T-helper 17 cell (primary cell): ENCODE data around the gene UROC1. TPM values are rescaled to one million over a fixed set of nuclear protein-coding genes. Genes with fewer than 3 reads are reported as not detected.
A peak's percentile ranks its signal among the peaks of the same experiment; 100 is the strongest.

Experiments
- ATAC-seq: fragments of 150-1000 bp; cut with Tn5 transposase; 2 replicates; pipeline ENCODE4 v1.10.0; 2021; ENCODE audit warnings: mild to moderate bottlenecking, moderate library complexity
- DNase-seq, 3 donors: peaks; one replicate each; pipeline versions ENCODE4 v3.0.0 to v3.0.0-alpha.2; 2020 to 2021
- H3K9me3 ChIP-seq: one replicate; pipeline ENCODE4 v1.7.0; 2013; ENCODE audit warnings: low read length, mild to moderate bottlenecking; ENCODE audit not compliant: control insufficient read depth, poor library complexity, severe bottlenecking
- H3K27ac Mint-ChIP-seq: one replicate; pipeline ENCODE4 v1.8.0; 2022; ENCODE audit warnings: mild to moderate bottlenecking, moderate library complexity, mixed read lengths
- H3K27me3 Mint-ChIP-seq: one replicate; pipeline ENCODE4 v1.8.0; 2022; ENCODE audit warnings: mixed read lengths
- H3K36me3 Mint-ChIP-seq: one replicate; pipeline ENCODE4 v1.8.0; 2022; ENCODE audit warnings: low read depth, mixed read lengths
- H3K4me1 Mint-ChIP-seq: one replicate; pipeline ENCODE4 v1.8.0; 2022; ENCODE audit warnings: mild to moderate bottlenecking, mixed read lengths
- H3K4me3 Mint-ChIP-seq: one replicate; pipeline ENCODE4 v1.8.0; 2022; ENCODE audit warnings: mild to moderate bottlenecking, moderate library complexity, mixed read lengths
- total RNA-seq, 4 donors: library from RNA in 2 of 4; stranded (reverse) in 2 of 4; gene quantifications; one replicate each; pipeline ENCODE4 v1.2.3 and lab custom pipeline; 2022 to 2026

UROC1 gene
- total RNA-seq, 2 donors from 2014 or later = not detected

- Mint-ChIP-seq H3K4me3 (no peak overlapping the region), H3K36me3 (no peaks in the 10 kb centered on the region), H3K27ac (no peak overlapping the region), H3K27me3 (peaks cover 36% of the 10 kb centered on the region), H3K4me1 (peaks cover 5% of the 10 kb centered on the region)
- DNase-seq (peak in 1 of 3 donors; percentile 4), ATAC-seq (no peak)
- H3K9me3 ChIP-seq = no peaks in the 10 kb centered on the region
Measured at GRCh38 chr3:126551839-126552687, 34.5 kb upstream of the UROC1 start.

DNA sequence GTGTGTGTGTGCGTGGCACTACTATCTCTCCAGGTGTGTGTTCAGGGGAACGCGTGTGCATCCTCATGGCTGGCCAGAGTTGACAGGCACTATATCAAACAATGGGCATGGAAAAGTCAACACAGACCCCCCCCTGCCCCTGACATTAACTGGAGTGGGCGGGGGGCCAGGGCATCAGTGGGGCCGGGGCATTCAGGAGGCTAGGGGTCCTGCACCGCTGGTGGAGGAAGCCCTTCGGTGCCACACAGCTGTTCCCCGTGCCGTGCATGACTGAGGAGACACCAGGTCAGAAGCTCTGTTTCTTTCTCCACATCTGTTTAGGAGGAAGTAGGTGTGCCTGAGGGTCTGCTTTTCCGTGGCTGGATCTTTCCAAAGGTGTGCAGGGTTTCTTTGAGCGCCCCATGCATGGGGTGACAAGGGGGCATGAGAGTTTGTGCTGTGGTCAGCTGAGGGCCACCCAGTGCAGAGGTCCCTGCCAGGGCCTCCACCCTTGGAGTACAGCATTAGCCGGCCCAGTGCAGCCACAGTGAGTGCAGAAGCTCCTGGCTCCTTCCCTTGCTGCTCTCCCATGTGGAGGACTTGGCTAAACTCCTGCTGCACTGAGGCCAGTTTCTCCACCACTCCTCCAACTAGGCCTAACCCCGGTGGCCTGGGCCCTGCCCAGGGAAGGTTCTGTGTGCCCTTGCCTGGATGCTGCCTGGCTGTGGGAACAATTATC is 33.7 kb upstream of the UROC1 start:
- no peaks in the 10 kb centered on the region for H3K9me3 ChIP-seq
- peak in 1 of 3 donors; percentile 1 for DNase-seq
- H3K27me3 Mint-ChIP-seq = peaks cover 40% of the 10 kb centered on the region
- no peak overlapping the region for H3K27ac Mint-ChIP-seq
- no peak overlapping the region for H3K4me3 Mint-ChIP-seq
- no peak for ATAC-seq
- H3K4me1 Mint-ChIP-seq = peaks cover 5% of the 10 kb centered on the region
- H3K36me3 Mint-ChIP-seq = no peaks in the 10 kb centered on the region

GRCh38 chr3:126550488-126551051 is 33.0 kb upstream of the UROC1 start:
- ATAC-seq (no peak), DNase-seq (peak in 2 of 3 donors; percentile 3)
- no peak overlapping the region for H3K27ac Mint-ChIP-seq
- H3K9me3 ChIP-seq = no peaks in the 10 kb centered on the region
- H3K36me3 Mint-ChIP-seq = no peaks in the 10 kb centered on the region
- H3K27me3 Mint-ChIP-seq = peaks cover 40% of the 10 kb centered on the region
- H3K4me1 Mint-ChIP-seq = peaks cover 5% of the 10 kb centered on the region
- no peak overlapping the region for H3K4me3 Mint-ChIP-seq

DNA sequence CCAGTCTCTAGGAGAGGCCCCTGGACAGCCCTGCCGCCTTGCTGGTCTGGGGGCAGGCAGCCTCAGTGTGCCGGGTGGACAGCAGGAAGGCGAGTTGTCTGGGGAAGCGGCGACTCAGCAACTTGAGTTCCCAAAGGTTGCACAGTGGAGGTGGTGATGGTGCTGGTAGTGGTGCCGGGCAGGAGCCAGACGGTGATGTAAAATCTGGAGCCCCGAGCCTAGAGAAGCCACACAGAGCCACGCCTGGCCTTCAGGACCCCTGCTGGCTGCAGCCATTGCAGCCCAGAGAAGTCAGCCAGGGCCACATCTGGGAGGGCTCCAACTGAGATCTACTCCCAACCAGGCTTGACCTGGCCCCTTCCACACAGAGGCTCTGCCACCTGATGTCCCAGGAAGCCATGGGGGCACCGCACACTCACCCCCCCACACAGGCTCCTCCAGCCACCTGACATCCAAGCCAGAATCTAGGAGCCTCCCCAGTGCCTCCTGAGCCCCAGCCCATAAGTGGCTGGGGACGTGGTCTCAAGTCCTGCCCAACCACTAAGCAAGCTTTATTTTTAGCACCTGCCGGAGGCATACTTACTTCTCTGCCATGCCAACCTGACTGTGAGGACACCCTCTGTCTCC is 32.4 kb upstream of the UROC1 start:
- Mint-ChIP-seq H3K27me3 (peaks cover 40% of the 10 kb centered on the region), H3K36me3 (no peaks in the 10 kb centered on the region), H3K4me3 (no peak overlapping the region), H3K27ac (no peak overlapping the region), H3K4me1 (peaks cover 5% of the 10 kb centered on the region)
- no peaks in the 10 kb centered on the region for H3K9me3 ChIP-seq
- DNase-seq = peak in 1 of 3 donors; percentile 4
- ATAC-seq = no peak

- H3K4me3 Mint-ChIP-seq = no peak overlapping the region
- H3K27ac Mint-ChIP-seq = no peak overlapping the region
- H3K4me1 Mint-ChIP-seq = peaks cover 5% of the 10 kb centered on the region
- H3K36me3 Mint-ChIP-seq = no peaks in the 10 kb centered on the region
- peaks cover 40% of the 10 kb centered on the region for H3K27me3 Mint-ChIP-seq
- H3K9me3 ChIP-seq = no peaks in the 10 kb centered on the region
- DNase-seq (peak in 2 of 3 donors; percentile 2 to 3), ATAC-seq (no peak)
Measured at GRCh38 chr3:126548556-126549466, 31.2 kb upstream of the UROC1 start.

- H3K4me1 Mint-ChIP-seq = peaks cover 5% of the 10 kb centered on the region
Measured at GRCh38 chr3:126547721-126548120, 30.1 kb upstream of the UROC1 start.

GRCh38 chr3:126546549-126547239 is 29.1 kb upstream of the UROC1 start:
- Mint-ChIP-seq H3K4me1 (peaks cover 5% of the 10 kb centered on the region), H3K27ac (no peak overlapping the region), H3K36me3 (no peaks in the 10 kb centered on the region), H3K27me3 (peaks cover 40% of the 10 kb centered on the region), H3K4me3 (no peak overlapping the region)
- ATAC-seq (no peak), DNase-seq (no peak)
- H3K9me3 ChIP-seq = no peaks in the 10 kb centered on the region

More at GRCh38 chr3:126547721-126548120, 30.1 kb upstream of the UROC1 start:
- no peaks in the 10 kb centered on the region for H3K36me3 Mint-ChIP-seq
- no peaks in the 10 kb centered on the region for H3K9me3 ChIP-seq
- H3K4me3 Mint-ChIP-seq = no peak overlapping the region
- ATAC-seq = no peak
- no peak for DNase-seq
- H3K27ac Mint-ChIP-seq = no peak overlapping the region
- peaks cover 40% of the 10 kb centered on the region for H3K27me3 Mint-ChIP-seq

GRCh38 chr3:126546013-126546412 is 28.4 kb upstream of the UROC1 start:
- H3K36me3 Mint-ChIP-seq = no peaks in the 10 kb centered on the region
- H3K27me3 Mint-ChIP-seq = peaks cover 37% of the 10 kb centered on the region
- H3K27ac Mint-ChIP-seq = no peak overlapping the region
- ATAC-seq (no peak), DNase-seq (peak in 1 of 3 donors; percentile 1)
- H3K4me3 Mint-ChIP-seq = no peak overlapping the region
- H3K4me1 Mint-ChIP-seq = peaks cover 4% of the 10 kb centered on the region
- H3K9me3 ChIP-seq = no peaks in the 10 kb centered on the region

GRCh38 chr3:126545544-126545943 is 28.0 kb upstream of the UROC1 start:
- Mint-ChIP-seq H3K27me3 (peaks cover 32% of the 10 kb centered on the region), H3K4me1 (peaks cover 2% of the 10 kb centered on the region), H3K27ac (no peak overlapping the region), H3K4me3 (no peak overlapping the region), H3K36me3 (no peaks in the 10 kb centered on the region)
- peak in 1 of 3 donors; percentile 3 for DNase-seq
- no peak for ATAC-seq
- H3K9me3 ChIP-seq = no peaks in the 10 kb centered on the region

GRCh38 chr3:126544596-126545281 is 27.2 kb upstream of the UROC1 start:
- H3K9me3 ChIP-seq = no peaks in the 10 kb centered on the region
- H3K27ac Mint-ChIP-seq = no peak overlapping the region
- no peak overlapping the region for H3K4me3 Mint-ChIP-seq
- DNase-seq = peak in 2 of 3 donors; percentile 0 to 2
- H3K27me3 Mint-ChIP-seq = peaks cover 30% of the 10 kb centered on the region
- ATAC-seq = no peak
- no peaks in the 10 kb centered on the region for H3K36me3 Mint-ChIP-seq
- peaks cover 2% of the 10 kb centered on the region for H3K4me1 Mint-ChIP-seq

DNA sequence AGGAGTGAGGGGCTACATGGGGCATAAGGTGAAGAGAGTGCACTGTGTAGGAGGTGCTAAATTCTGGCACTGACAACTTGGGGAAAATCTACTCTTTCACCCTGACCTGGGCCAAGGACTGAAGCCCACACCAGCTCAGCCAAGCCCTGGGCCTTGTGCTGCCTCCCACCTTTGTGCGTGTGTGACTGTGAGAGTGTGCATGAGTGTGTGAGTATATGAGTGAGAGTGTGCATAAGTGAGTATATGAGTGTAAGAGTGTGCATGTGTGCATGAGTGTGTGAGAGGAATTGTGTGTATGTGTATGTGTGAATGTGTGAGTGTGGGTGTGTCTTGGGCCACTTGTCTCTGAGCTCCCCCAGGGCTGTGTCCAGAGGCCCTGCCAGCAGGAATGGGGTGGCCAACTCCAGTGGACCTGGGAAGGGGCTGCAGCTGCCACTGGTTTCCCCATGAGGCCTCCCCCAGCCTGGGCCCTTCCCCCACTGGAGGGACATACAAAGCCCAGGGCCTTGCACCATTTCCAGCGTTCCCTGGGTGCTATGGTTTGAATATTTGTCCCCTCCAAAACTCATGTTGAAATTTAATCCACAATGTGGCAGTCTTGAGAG is 26.0 kb upstream of the UROC1 start:
- peaks cover 19% of the 10 kb centered on the region for H3K27me3 Mint-ChIP-seq
- no peaks in the 10 kb centered on the region for H3K36me3 Mint-ChIP-seq
- ATAC-seq (no peak), DNase-seq (peak in 1 of 3 donors; percentile 6)
- no peaks in the 10 kb centered on the region for H3K9me3 ChIP-seq
- H3K4me3 Mint-ChIP-seq = no peak overlapping the region
- H3K4me1 Mint-ChIP-seq = peaks cover 2% of the 10 kb centered on the region
- peak overlapping the region; percentile 43 for H3K27ac Mint-ChIP-seq
